ENCODE data around the gene CRHR1. TPM values are rescaled to one million over a fixed set of nuclear protein-coding genes. Genes with fewer than 3 reads are reported as not detected.

Gene CRHR1
- total RNA-seq, 1 experiment from 2014 or later: not detected

DNA sequence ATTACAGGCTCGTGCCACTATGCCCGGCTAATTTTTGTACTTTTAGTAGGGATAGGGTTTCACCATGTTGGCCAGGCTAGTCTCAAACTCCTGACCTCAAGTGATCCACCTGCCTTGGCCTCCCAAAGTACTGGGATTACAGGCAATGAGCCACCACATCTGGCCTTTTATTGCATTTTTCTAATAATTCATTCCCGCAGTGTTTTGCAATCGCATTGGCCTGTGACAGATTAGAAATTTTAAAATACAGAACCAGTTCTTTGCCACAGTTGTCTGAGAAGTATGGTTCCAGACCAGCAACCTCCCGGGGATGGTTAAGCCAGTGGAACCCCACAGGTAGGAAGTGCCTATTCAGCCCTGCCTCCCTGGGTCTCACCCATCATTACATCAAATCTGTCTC is 3.2 kb upstream of the CRHR1 start:
- Histone ChIP-seq H3K4me3 (no peak overlapping the region), H3K36me3 (no peaks in the 10 kb centered on the region), H3K9me3 (no peaks in the 10 kb centered on the region), H3K27me3 (peaks cover 64% of the 10 kb centered on the region)
- no peak for DNase-seq

GRCh38 chr17:45782889-45783592 is 1.1 kb upstream of the CRHR1 start:
- Histone ChIP-seq H3K9me3 (no peaks in the 10 kb centered on the region), H3K4me3 (no peak overlapping the region; the same call in 1 of the 2 replicates), H3K36me3 (no peaks in the 10 kb centered on the region), H3K27me3 (peaks cover 63% of the 10 kb centered on the region)
- peak; percentile 32 for DNase-seq

DNA sequence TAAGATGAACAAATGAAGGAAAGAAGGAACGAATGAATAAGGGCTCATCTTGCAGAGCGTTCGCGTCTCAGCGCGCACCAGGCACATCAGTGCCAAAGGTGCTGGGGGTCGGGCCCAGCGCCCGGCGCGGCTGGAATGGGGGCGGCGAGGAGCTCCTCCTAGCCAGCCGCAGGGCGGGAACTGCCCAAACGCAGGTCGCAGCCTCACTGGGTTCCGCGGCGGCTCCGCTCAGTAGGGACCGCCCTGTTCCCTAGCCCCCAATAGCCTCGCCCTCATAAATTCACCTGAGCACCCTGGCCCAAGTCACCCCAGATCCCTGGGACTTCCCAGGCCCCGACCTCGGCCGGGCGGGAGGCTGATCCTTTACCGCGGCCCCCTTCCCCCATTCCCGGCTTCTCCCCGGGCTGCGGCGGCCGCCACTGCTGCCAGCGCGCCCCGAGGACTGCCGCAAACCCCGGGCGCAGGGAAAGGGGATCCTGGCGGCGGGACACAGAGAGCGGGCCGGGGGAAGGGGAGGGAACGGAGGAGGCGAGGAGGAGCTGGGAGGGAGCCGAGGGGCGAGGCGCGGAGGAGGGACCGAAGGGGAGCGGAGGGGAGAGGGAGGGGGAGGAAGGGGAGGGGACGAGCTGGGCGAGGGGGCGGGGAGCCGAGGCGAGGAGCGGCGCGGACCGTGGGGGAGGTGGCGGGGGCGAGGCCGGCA is 377 bp upstream of the CRHR1 start:
- Histone ChIP-seq H3K27me3 (peaks cover 67% of the 10 kb centered on the region), H3K4me3 (peak overlapping the region; percentile 42)

DNA sequence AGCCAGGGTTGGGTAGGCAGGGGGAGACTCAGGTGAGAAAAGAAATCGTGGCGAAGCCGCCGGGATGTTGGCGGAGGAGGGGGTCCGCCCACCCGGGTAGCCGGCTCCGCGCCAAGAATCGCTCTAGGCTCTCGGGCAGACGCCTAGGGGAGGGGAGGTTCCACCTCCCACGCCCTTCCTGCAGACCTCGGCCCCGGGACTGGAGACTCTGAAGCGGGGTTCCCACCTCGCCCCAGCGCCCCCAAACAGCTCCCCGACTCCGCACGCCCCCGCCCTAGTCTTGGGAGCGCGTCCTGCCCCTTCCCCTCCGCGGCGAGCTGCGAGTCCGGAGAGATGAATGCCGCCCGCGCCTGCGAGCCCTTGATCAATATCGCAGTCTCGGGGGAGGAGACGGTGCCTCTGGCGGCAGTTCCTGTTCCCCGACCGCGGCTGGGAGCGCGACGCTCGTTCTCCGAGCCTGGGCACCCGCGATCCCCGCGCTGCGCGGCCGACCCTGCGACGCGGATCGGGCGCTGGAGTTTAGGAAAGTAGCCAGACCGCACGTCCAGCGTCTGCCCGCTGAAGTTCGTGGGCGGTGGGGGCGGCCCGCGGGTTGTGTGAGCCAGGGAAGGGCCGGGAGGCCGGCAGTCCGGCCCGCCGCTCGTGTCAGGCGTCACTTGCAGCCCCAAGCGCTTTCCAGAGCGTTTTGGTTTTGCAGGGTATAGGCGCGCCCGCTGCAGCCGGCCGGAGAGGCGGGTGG is 790 bp downstream of the CRHR1 start:
- Histone ChIP-seq H3K4me3 (peak overlapping the region; percentile 29), H3K27me3 (peaks cover 75% of the 10 kb centered on the region), H3K36me3 (no peaks in the 10 kb centered on the region), H3K9me3 (no peaks in the 10 kb centered on the region)
- DNase-seq: peak; percentile 30

More for the DNA sequence above, 377 bp upstream of the CRHR1 start:
- no peaks in the 10 kb centered on the region for H3K9me3 ChIP-seq
- peak; percentile 27 for DNase-seq
- no peaks in the 10 kb centered on the region for H3K36me3 ChIP-seq

DNA sequence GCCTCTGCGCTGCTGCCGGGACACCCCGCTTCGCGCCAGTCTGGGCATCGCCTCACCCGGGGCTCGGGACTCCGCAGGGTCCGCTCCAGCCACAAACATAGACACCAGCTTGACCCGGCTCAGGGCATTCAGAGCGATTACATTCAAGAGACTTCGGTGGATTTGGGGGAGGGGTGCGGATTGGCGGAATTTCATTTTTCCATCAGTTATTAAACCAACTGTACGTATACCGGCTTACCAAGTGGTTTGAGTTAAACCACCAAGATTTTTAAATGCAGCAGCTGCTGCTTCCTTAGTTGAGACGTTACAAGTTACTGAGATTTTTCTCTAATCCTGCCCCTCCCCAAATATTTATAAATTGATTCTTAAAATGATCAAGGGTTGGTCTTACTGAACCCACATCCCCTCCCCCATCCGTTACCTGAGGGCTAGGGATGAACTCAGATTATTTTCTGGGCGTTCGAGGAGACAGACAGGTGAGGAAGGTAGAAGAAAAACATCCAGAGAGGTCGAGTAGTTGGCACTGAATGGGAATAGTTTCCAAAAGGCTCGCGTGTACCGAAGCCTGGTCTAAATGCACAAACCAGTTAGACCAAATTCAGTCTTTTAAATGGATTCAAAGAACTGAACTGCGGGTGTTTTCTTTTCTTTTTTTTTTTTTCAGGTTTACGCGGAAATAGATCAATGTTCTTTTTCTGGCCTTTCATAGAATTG is 1.5 kb downstream of the CRHR1 start:
- DNase-seq: no peak
- Histone ChIP-seq H3K9me3 (no peaks in the 10 kb centered on the region), H3K27me3 (peaks cover 76% of the 10 kb centered on the region), H3K36me3 (no peaks in the 10 kb centered on the region), H3K4me3 (no peak overlapping the region)

- Histone ChIP-seq H3K36me3 (no peaks in the 10 kb centered on the region), H3K4me3 (no peak overlapping the region), H3K9me3 (no peaks in the 10 kb centered on the region), H3K27me3 (peaks cover 77% of the 10 kb centered on the region)
- no peak for DNase-seq
Observed at GRCh38 chr17:45786349-45786748, 2.2 kb downstream of the CRHR1 start.

DNA sequence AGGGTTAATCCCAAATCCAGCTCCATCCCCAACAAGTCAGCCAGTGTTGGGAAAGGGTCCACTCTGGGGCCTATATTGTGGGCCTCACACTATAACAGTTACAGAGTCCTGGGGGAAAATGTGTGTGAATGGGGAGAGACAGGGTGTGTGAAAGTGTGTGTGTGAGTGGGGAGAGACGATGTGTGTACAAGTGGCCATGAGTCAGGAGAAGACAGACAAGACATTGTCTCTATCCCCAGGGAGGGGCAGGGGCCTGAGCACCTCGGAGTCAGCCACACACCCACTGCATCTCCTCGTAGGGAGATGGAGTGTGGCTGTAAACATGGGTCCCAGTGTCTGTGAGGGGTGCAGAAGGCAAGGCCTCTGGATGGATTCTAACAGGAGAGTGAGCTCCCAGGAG is 2.9 kb downstream of the CRHR1 start:
- H3K4me3 ChIP-seq: no peak overlapping the region
- no peak for DNase-seq

DNA sequence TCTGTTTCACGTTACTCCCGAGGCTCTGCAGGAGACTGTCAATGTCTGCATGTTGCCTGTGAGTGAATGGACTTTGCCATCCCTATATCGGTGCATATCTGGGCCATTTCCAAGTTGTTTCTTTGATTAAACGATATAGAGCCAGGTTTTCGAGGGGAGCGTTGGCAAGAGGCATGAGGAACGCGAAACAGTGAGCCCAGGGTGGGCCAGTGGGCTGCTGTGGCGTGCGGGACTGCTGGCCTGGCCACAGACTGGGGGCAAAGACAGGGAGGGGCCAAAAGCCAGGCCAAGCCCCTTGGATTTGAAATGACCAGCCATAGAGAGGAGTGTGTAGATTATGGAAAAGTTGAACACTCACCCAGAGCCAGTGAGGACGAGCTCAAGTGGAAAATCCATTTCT is 3.5 kb downstream of the CRHR1 start:
- Histone ChIP-seq H3K36me3 (no peaks in the 10 kb centered on the region), H3K27me3 (peaks cover 78% of the 10 kb centered on the region), H3K9me3 (no peaks in the 10 kb centered on the region), H3K4me3 (no peak overlapping the region)
- DNase-seq: no peak

More for the DNA sequence above, 2.9 kb downstream of the CRHR1 start:
- Histone ChIP-seq H3K36me3 (no peaks in the 10 kb centered on the region), H3K9me3 (no peaks in the 10 kb centered on the region), H3K27me3 (peaks cover 79% of the 10 kb centered on the region)

DNA sequence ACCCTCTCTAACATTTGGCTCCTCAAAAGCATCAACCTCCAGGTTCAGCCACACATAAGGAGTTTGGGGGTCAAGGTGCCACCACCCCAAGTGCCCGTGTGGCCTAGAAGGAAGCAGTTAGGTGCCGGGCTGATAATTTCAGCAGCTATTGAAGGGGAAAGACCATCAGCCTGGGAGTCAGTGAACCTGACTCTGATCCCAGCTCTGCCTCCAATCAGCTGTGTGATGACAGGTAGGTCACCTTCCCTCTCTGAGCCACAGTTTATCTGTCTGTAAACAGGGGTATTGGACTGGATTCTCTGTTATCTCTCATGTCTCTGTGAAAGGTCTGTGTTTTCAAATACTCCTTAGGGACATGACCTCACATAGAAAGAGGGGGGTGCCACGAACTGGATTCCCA is 3.9 kb downstream of the CRHR1 start:
- H3K9me3 ChIP-seq: no peaks in the 10 kb centered on the region
- no peak for DNase-seq
- no peaks in the 10 kb centered on the region for H3K36me3 ChIP-seq
- peaks cover 74% of the 10 kb centered on the region for H3K27me3 ChIP-seq
- H3K4me3 ChIP-seq: no peak overlapping the region

DNA sequence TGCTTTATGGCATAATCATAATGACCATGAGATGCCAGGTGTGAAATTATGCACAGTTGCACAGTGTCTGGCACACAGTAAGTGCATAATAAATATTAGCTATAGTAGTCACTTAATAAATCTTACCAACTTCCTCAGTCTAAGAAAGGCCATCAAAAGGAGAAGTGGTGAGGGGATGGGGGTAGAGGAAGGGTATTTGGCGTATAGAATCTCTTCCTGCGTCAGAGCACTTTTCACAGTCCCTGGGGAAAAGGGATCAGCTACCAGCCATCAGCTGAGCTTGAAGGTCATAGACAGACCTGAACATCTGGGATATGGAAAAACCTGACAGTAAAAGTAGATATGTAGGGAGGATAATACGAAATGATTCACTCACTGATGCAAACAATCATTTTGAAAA is 5.8 kb downstream of the CRHR1 start:
- Histone ChIP-seq H3K27me3 (peaks cover 59% of the 10 kb centered on the region), H3K4me3 (no peak overlapping the region), H3K9me3 (no peaks in the 10 kb centered on the region), H3K36me3 (no peaks in the 10 kb centered on the region)
- no peak for DNase-seq

DNA sequence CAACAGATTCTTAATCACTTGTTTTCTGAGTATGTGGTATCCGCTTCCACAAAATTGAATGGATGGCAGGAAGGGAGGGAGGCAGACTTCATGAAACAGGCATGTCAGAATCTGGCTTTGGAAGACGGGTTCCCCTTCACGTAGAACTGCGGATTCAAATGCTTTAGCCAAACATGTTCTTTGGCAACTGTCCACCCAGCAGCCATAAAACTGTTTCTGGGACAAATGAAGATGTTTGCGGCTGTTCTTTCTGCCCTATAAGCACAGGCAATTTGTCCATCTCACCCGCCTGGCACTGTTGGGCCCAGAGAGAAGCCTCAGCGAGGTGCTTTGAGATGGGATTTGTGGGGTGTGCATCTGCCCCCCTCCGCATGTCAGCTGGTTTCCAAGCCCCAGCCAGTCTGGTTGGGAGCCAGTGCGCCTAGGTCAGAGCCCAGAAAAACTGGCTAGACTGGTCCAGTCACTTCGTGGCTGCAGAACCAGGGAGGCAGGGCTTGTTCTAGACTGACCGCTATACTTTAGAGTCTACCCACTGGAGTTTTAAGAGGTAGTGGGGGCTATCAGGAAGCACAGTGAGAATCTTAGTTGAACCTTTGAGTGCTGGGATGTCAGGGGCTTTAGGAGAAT is 6.3 kb downstream of the CRHR1 start:
- no peak overlapping the region for H3K4me3 ChIP-seq
- H3K27me3 ChIP-seq: peaks cover 54% of the 10 kb centered on the region
- H3K9me3 ChIP-seq: no peaks in the 10 kb centered on the region
- no peak for DNase-seq
- no peaks in the 10 kb centered on the region for H3K36me3 ChIP-seq

GRCh38 chr17:45791041-45791582 is 7.0 kb downstream of the CRHR1 start:
- H3K4me3 ChIP-seq: no peak overlapping the region
- peaks cover 49% of the 10 kb centered on the region for H3K27me3 ChIP-seq
- no peaks in the 10 kb centered on the region for H3K9me3 ChIP-seq
- no peaks in the 10 kb centered on the region for H3K36me3 ChIP-seq
- DNase-seq: no peak

DNA sequence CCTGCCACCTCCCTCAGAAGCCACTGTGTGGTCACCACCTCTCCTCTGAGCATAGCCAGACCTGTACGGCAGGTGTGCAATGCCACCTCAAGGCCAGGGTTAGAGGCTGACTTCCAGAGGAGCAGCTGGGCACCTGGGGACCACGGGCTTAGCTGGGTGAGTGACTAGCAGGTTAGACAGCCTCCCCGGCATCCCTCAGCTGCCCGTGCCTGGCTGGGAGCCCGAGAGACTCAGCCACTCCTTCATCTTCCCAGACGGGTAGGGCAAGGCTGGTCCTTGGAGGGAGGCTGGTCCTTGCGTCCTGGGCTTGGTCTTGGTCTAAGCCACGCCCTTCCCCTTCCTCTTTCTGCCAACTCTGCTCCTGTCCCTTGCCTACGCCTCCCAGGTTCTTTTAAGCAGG is 7.8 kb downstream of the CRHR1 start:
- DNase-seq: peak; percentile 24
- no peaks in the 10 kb centered on the region for H3K9me3 ChIP-seq
- peaks cover 49% of the 10 kb centered on the region for H3K27me3 ChIP-seq
- H3K4me3 ChIP-seq: no peak overlapping the region
- H3K36me3 ChIP-seq: no peaks in the 10 kb centered on the region

- Histone ChIP-seq H3K4me3 (no peak overlapping the region), H3K27me3 (peaks cover 47% of the 10 kb centered on the region), H3K36me3 (no peaks in the 10 kb centered on the region), H3K9me3 (no peaks in the 10 kb centered on the region)
- no peak for DNase-seq
Observed at GRCh38 chr17:45792437-45792836, 8.3 kb downstream of the CRHR1 start.

- Histone ChIP-seq H3K4me3 (no peak overlapping the region), H3K27me3 (peaks cover 40% of the 10 kb centered on the region), H3K36me3 (no peaks in the 10 kb centered on the region), H3K9me3 (no peaks in the 10 kb centered on the region)
- no peak for DNase-seq
Observed at GRCh38 chr17:45792995-45793755, 9.1 kb downstream of the CRHR1 start.
